Keratinocyte (primary cell): ENCODE measurements around the gene DBNL.

ENCODE experiments used
- CTCF ChIP-seq, 3 experiments: IDR thresholded peaks in 1 of 3; conservative IDR thresholded peaks in 1 of 3; optimal IDR thresholded peaks in 1 of 3; 2 replicates in 2 of 3; 3 replicates in 1 of 3; pipeline versions ENCODE3 to v1.5.1; 2011; ENCODE audit warnings: low read length in 3 of 3, mild to moderate bottlenecking in 3 of 3, moderate library complexity in 2 of 3, control low read depth in 1 of 3, inconsistent platforms in 1 of 3; ENCODE audit not compliant: insufficient read depth in 2 of 3; ENCODE audit errors: extremely low read depth in 1 of 3
- EZH2 ChIP-seq: IDR thresholded peaks from one replicate; pipeline ENCODE4 v1.6.1; 2012; ENCODE audit warnings: inconsistent platforms, mild to moderate bottlenecking, low read length, moderate library complexity

GRCh38 chr7:44106311-44107065 lies 62.0 kb downstream of the DBNL start:
- no peak for TF ChIP-seq CTCF (optimal IDR thresholded peaks at IDR 0.05 in 1 of 3, IDR thresholded peaks at IDR 0.05 in 1 of 3, conservative IDR thresholded peaks at IDR 0.05 in 1 of 3; ENCODE audit: extremely low read depth in 1 of 3, insufficient read depth in 2 of 3, low read length in 3 of 3)
- TF ChIP-seq EZH2 = no peak
